HCT116 (cell line): ENCODE results near the gene TNRC6A. TPM values are rescaled to one million over a fixed set of nuclear protein-coding genes. Genes with fewer than 3 reads are reported as not detected.
A peak's percentile ranks its signal among the peaks of the same experiment; 100 is the strongest.

Experiments
- ATAC-seq: fragments of 200-7000 bp; cut with Tn5 transposase; 2 replicates; pipeline ENCODE4 v1.9.1; 2020; ENCODE audit warnings: mild to moderate bottlenecking, moderate library complexity
- BruUV-seq: library from RNA; stranded (reverse); fragments of 400-500 nt; replicated peaks from 2 replicates; lab custom pipeline; 2021; lab: Mats Ljungman, UMichigan
- CTCF ChIA-PET: fragments of 300-600 bp; sonication (Branson Sonifier 250); formaldehyde crosslinking; loops from one replicate; lab custom pipeline; 2021; ENCODE audit warnings: antibody characterized with exemption; lab: Charles Lee
- POLR2A ChIA-PET: fragments of 300-600, 350-600 bp; sonication (Branson Sonifier 250); formaldehyde crosslinking; loops from one replicate; lab custom pipeline; 2021; ENCODE audit warnings: antibody characterized with exemption; lab: Charles Lee
- RAD21 ChIA-PET, 2 experiments: fragments of 300-600 bp; sonication (Branson Sonifier 250); formaldehyde crosslinking; loops; one replicate each; lab custom pipeline; 2023; ENCODE audit warnings: low total read pairs in 2 of 2; ENCODE audit not compliant: uncharacterized antibody in 2 of 2, unreplicated experiment in 2 of 2, low non-redundant PET in 1 of 2; lab: Charles Lee
- DNase-seq: peaks from one replicate; pipeline ENCODE4 v3.0.0-alpha.2; 2010; ENCODE audit warnings: low read depth, low spot score
- H2AFZ ChIP-seq: fragments of 200-600 bp; shearing (Covaris generic), sonication (generic); 2 replicates; pipeline ENCODE4 v1.6.1; 2017; ENCODE audit warnings: low read depth, mixed run types, mixed read lengths, antibody characterized with exemption, low read length; ENCODE audit not compliant: poor library complexity, severe bottlenecking
- H3K27ac ChIP-seq: 2 replicates; pipeline ENCODE4 v1.5.1; 2012; ENCODE audit warnings: low read depth, low read length
- H3K27me3 ChIP-seq: fragments of 200-600 bp; sonication (generic); 2 replicates; pipeline ENCODE4 v1.6.1; 2016; ENCODE audit warnings: mixed run types, low read length, mixed read lengths; ENCODE audit not compliant: insufficient read depth
- H3K36me3 ChIP-seq, 2 experiments: fragments of 200-500 bp in 1 of 2; fragments of 200-600 bp in 1 of 2; sonication (Bioruptor generic) in 1 of 2; sonication (generic) in 1 of 2; 2 replicates each; pipeline versions ENCODE4 v1.5.1 to v1.6.1; 2014 to 2016; ENCODE audit warnings: low read length in 2 of 2, inconsistent platforms in 1 of 2, mixed read lengths in 1 of 2, mixed run types in 1 of 2; ENCODE audit not compliant: insufficient read depth in 2 of 2, control insufficient read depth in 1 of 2
- H3K4me1 ChIP-seq, 2 experiments: fragments of 200-600 bp in 1 of 2; sonication (generic) in 1 of 2; 2 replicates each; pipeline versions ENCODE4 v1.5.1 to v1.6.1; 2012 to 2017; ENCODE audit warnings: low read length in 2 of 2, inconsistent platforms in 1 of 2, mild to moderate bottlenecking in 1 of 2, mixed read lengths in 1 of 2, mixed run types in 1 of 2, moderate library complexity in 1 of 2; ENCODE audit not compliant: insufficient read depth in 2 of 2, control insufficient read depth in 1 of 2
- H3K4me2 ChIP-seq: fragments of 200-600 bp; sonication (generic); 2 replicates; pipeline ENCODE4 v1.6.1; 2017; ENCODE audit warnings: mixed run types, low read length, mixed read lengths
- H3K4me3 ChIP-seq, 2 experiments: fragments of 200-600 bp in 1 of 2; sonication (generic) in 1 of 2; replicated peaks in 1 of 2; 2 replicates each; pipeline ENCODE4 v1.5.1; 2011 to 2016; ENCODE audit warnings: low read length in 2 of 2, control low read depth in 1 of 2, low read depth in 1 of 2, mild to moderate bottlenecking in 1 of 2, mixed read lengths in 1 of 2, mixed run types in 1 of 2
- H3K79me2 ChIP-seq: fragments of 200-600 bp; sonication (generic); 2 replicates; pipeline ENCODE4 v1.6.1; 2017; ENCODE audit warnings: mild to moderate bottlenecking, mixed run types, low read length, moderate library complexity, mixed read lengths; ENCODE audit not compliant: insufficient read depth
- H3K9ac ChIP-seq: fragments of 200-600 bp; sonication (generic); 2 replicates; pipeline ENCODE4 v1.6.1; 2016; ENCODE audit warnings: low read length, mixed read lengths
- H3K9me2 ChIP-seq: fragments of 200-600 bp; sonication (generic), shearing (Covaris generic); 2 replicates; pipeline ENCODE4 v1.6.1; 2017; ENCODE audit warnings: mixed run types, mild to moderate bottlenecking, moderate library complexity; ENCODE audit not compliant: insufficient read depth
- H3K9me3 ChIP-seq, 2 experiments: fragments of 200-500 bp in 1 of 2; fragments of 200-600 bp in 1 of 2; sonication (Bioruptor generic) in 1 of 2; sonication (generic) in 1 of 2; 2 replicates each; pipeline ENCODE4 v1.6.1; 2014 to 2017; ENCODE audit warnings: low read length in 2 of 2, mixed read lengths in 2 of 2, inconsistent platforms in 1 of 2, low read depth in 1 of 2, mild to moderate bottlenecking in 1 of 2, mixed run types in 1 of 2, moderate library complexity in 1 of 2; ENCODE audit not compliant: control insufficient read depth in 1 of 2, insufficient read depth in 1 of 2
- H4K20me1 ChIP-seq: fragments of 200-600 bp; sonication (generic), shearing (Covaris generic); 2 replicates; pipeline ENCODE4 v1.6.1; 2017; ENCODE audit warnings: mixed run types, mild to moderate bottlenecking, moderate library complexity; ENCODE audit not compliant: insufficient read depth
- ATF3 ChIP-seq: IDR thresholded peaks from 2 replicates; pipeline ENCODE4 v1.6.1; 2012
- CBX3 ChIP-seq: IDR thresholded peaks from 2 replicates; pipeline ENCODE4 v1.6.1; 2012; ENCODE audit warnings: low read depth
- CEBPB ChIP-seq: IDR thresholded peaks from 2 replicates; pipeline ENCODE4 v1.6.1; 2012; ENCODE audit warnings: low read depth
- CTCF ChIP-seq, 3 experiments: fragments of 200-600 bp in 1 of 3; sonication (generic) in 1 of 3; IDR thresholded peaks in 2 of 3; conservative IDR thresholded peaks in 1 of 3; 2 replicates each; pipeline ENCODE4 v1.5.1; 2012 to 2017; ENCODE audit warnings: low read depth in 2 of 3, low read length in 2 of 3, antibody characterized with exemption in 1 of 3, borderline replicate concordance in 1 of 3, control low read depth in 1 of 3, mild to moderate bottlenecking in 1 of 3, mixed read lengths in 1 of 3, mixed run types in 1 of 3, moderate library complexity in 1 of 3; ENCODE audit not compliant: insufficient read depth in 1 of 3
- EGR1 ChIP-seq: IDR thresholded peaks from 2 replicates; pipeline ENCODE4 v1.6.1; 2012; ENCODE audit warnings: low read depth
- ELF1 ChIP-seq: IDR thresholded peaks from 2 replicates; pipeline ENCODE4 v1.6.1; 2012; ENCODE audit warnings: low read depth, borderline replicate concordance
- EZH2phosphoT487 ChIP-seq: fragments of 200-600 bp; IDR thresholded peaks from 2 replicates; pipeline ENCODE4 v1.6.1; 2018; ENCODE audit warnings: antibody characterized with exemption, borderline replicate concordance
- FOSL1 ChIP-seq: IDR thresholded peaks from 2 replicates; pipeline ENCODE4 v1.6.1; 2012; ENCODE audit warnings: low read depth
- JUND ChIP-seq: IDR thresholded peaks from 2 replicates; pipeline ENCODE4 v1.6.1; 2012
- MAX ChIP-seq: IDR thresholded peaks from 2 replicates; pipeline ENCODE4 v1.6.1; 2012
- POLR2A ChIP-seq: IDR thresholded peaks from 2 replicates; pipeline ENCODE4 v1.7.0; 2011; ENCODE audit warnings: borderline replicate concordance; ENCODE audit not compliant: insufficient read depth, insufficient read length; ENCODE audit errors: extremely low read depth
- RAD21 ChIP-seq: IDR thresholded peaks from 2 replicates; pipeline ENCODE4 v1.6.1; 2012; ENCODE audit warnings: low read depth, mild to moderate bottlenecking
- REST ChIP-seq: IDR thresholded peaks from 2 replicates; pipeline ENCODE4 v1.6.1; 2012; ENCODE audit warnings: low read depth
- SIN3A ChIP-seq: IDR thresholded peaks from 2 replicates; pipeline ENCODE4 v1.6.1; 2012; ENCODE audit warnings: low read depth
- SRF ChIP-seq: IDR thresholded peaks from 2 replicates; pipeline ENCODE4 v1.6.1; 2012; ENCODE audit warnings: low read depth
- YY1 ChIP-seq: IDR thresholded peaks from 2 replicates; pipeline ENCODE4 v1.6.1; 2011; ENCODE audit warnings: low read length, low read depth, moderate library complexity, mild to moderate bottlenecking; ENCODE audit not compliant: insufficient replicate concordance; ENCODE audit errors: extremely low read depth
- ZBTB33 ChIP-seq: IDR thresholded peaks from 2 replicates; pipeline ENCODE4 v1.6.1; 2011; ENCODE audit warnings: mild to moderate bottlenecking, low read length, moderate library complexity; ENCODE audit not compliant: insufficient replicate concordance; ENCODE audit errors: extremely low read depth
- ZFX ChIP-seq: fragments of 450-650 bp; IDR thresholded peaks from 2 replicates; pipeline ENCODE4 v1.6.1; 2017
- ZNF274 ChIP-seq: fragments of 200-500 bp; sonication (Bioruptor generic); IDR thresholded peaks from 2 replicates; pipeline ENCODE4 v1.6.1; 2014; ENCODE audit warnings: mild to moderate bottlenecking, low read depth, low read length, inconsistent platforms
- intact Hi-C: fragments of 100-400 bp; cut with micrococcal nuclease; formaldehyde crosslinking; loops from 2 replicates; pipeline ENCODE4 v1.10.0; 2022
- total RNA-seq: library from RNA; stranded (reverse); gene quantifications from one replicate; pipeline ENCODE4 v1.2.1, GENCODE V29; 2021; ENCODE audit not compliant: unreplicated experiment

The TNRC6A gene
- total RNA-seq, 1 experiment from 2014 or later, result 37.0 TPM

GRCh38 chr16:24736758-24737157, 7.3 kb downstream of the TNRC6A start:
- ATAC-seq, result peak; percentile 44
- no peak for DNase-seq
- no peaks in the 10 kb centered on the region for H3K9me3 ChIP-seq
- H3K27me3 ChIP-seq, result no peaks in the 10 kb centered on the region
- ChIA-PET RAD21 (no interaction called here), POLR2A (no interaction called here)
- no peak for TF ChIP-seq EGR1
- no peak for TF ChIP-seq SRF
- no peak for TF ChIP-seq ZBTB33
- no peak for TF ChIP-seq SIN3A
- no peak for TF ChIP-seq CTCF (IDR thresholded peaks at IDR 0.05 in 2 of 3, conservative IDR thresholded peaks at IDR 0.05 in 1 of 3; ENCODE audit: borderline replicate concordance in 1 of 3, insufficient read depth in 1 of 3, low read depth in 2 of 3, low read length in 2 of 3)
- TF ChIP-seq MAX, result no peak
- no peak for TF ChIP-seq REST
- no peak for TF ChIP-seq FOSL1
- TF ChIP-seq ELF1, result no peak
- TF ChIP-seq POLR2A, result no peak
- no peak for TF ChIP-seq ZNF274
- TF ChIP-seq JUND, result no peak
- no peak for TF ChIP-seq ZFX
- no peak for TF ChIP-seq CBX3
- TF ChIP-seq EZH2phosphoT487, result no peak
- TF ChIP-seq YY1, result no peak
- no peak for TF ChIP-seq RAD21
- TF ChIP-seq ATF3, result no peak
- TF ChIP-seq CEBPB, result no peak
- TF ChIP-seq, all 23 proteins: peak for 0
- peaks cover 2 to 9% of the 10 kb centered on the region in 2 experiments; a peak in 1 of 4 replicates for H3K36me3 ChIP-seq
- intact Hi-C loops, result loop anchor here (10.0 kb wide), 1 partner anchor 62 kb away; no protein-coding TSS in a partner anchor
- BruUV-seq, result no TSS peak
- H4K20me1 ChIP-seq, result peaks cover 42% of the 10 kb centered on the region
- H3K4me3 ChIP-seq, result no peak overlapping the region
- CTCF ChIA-PET, result no interaction called here
- H3K4me2 ChIP-seq, result peak overlapping the region; percentile 33; the same call in 1 of the 2 replicates
- H3K4me1 ChIP-seq, result peaks cover 19 to 24% of the 10 kb centered on the region in 2 experiments
- no peaks in the 10 kb centered on the region for H3K9me2 ChIP-seq
- H3K27ac ChIP-seq, result peak overlapping the region; percentile 3; the same call in 1 of the 2 replicates
- no peak overlapping the region for H2AFZ ChIP-seq
- H3K9ac ChIP-seq, result no peak overlapping the region
- peaks cover 100% of the 10 kb centered on the region for H3K79me2 ChIP-seq
